Keratinocyte (primary cell): ENCODE measurements around the gene NUTM2E.
"Not testable (repeated sequence)": the region's sequence is repeated elsewhere in the genome, so short reads cannot be mapped to it uniquely, and the experiment has no call there.

ENCODE experiments used
- EZH2 ChIP-seq: IDR thresholded peaks from one replicate; pipeline ENCODE4 v1.6.1; 2012; ENCODE audit warnings: inconsistent platforms, mild to moderate bottlenecking, low read length, moderate library complexity
- TF ChIP-seq, protein P1 (sequence below), 3 experiments: IDR thresholded peaks in 1 of 3; conservative IDR thresholded peaks in 1 of 3; optimal IDR thresholded peaks in 1 of 3; 2 replicates in 2 of 3; 3 replicates in 1 of 3; pipeline versions ENCODE3 to v1.5.1; 2011; ENCODE audit warnings: low read length in 3 of 3, mild to moderate bottlenecking in 3 of 3, moderate library complexity in 2 of 3, control low read depth in 1 of 3, inconsistent platforms in 1 of 3; ENCODE audit not compliant: insufficient read depth in 2 of 3; ENCODE audit errors: extremely low read depth in 1 of 3

DNA sequence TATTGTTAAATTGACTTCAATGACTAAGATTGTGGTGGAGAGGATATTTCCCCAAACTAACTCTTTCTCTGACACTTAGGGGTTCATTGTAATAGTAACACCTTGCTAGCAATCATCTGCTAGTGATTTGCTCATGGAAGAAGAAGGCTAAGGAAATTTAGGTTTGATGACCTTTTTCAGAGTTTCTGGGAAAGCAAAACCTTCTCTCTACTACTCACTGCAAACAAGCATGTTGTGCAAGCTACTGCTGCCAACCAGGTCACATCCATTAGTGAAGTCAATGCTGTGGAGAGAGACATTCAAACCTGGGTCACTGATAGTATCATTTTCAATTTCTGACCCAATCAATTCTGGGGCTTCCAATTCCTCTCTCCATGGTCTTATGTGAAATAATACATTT lies 14.6 kb upstream of the NUTM2E start:
- TF ChIP-seq, protein P1, sequence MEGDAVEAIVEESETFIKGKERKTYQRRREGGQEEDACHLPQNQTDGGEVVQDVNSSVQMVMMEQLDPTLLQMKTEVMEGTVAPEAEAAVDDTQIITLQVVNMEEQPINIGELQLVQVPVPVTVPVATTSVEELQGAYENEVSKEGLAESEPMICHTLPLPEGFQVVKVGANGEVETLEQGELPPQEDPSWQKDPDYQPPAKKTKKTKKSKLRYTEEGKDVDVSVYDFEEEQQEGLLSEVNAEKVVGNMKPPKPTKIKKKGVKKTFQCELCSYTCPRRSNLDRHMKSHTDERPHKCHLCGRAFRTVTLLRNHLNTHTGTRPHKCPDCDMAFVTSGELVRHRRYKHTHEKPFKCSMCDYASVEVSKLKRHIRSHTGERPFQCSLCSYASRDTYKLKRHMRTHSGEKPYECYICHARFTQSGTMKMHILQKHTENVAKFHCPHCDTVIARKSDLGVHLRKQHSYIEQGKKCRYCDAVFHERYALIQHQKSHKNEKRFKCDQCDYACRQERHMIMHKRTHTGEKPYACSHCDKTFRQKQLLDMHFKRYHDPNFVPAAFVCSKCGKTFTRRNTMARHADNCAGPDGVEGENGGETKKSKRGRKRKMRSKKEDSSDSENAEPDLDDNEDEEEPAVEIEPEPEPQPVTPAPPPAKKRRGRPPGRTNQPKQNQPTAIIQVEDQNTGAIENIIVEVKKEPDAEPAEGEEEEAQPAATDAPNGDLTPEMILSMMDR (optimal IDR thresholded peaks at IDR 0.05 in 1 of 3, IDR thresholded peaks at IDR 0.05 in 1 of 3, conservative IDR thresholded peaks at IDR 0.05 in 1 of 3; ENCODE audit: extremely low read depth in 1 of 3, insufficient read depth in 2 of 3, low read length in 3 of 3), result not testable (repeated sequence)
- TF ChIP-seq EZH2, result not testable (repeated sequence)
